ENCODE measurements around the gene PVALEF. TPM values are rescaled to one million over a fixed set of nuclear protein-coding genes. Genes with fewer than 3 reads are reported as not detected.
A peak's percentile ranks its signal among the peaks of the same experiment; 100 is the strongest.

The PVALEF gene
- total and polyA plus RNA-seq, 2 donors, result not detected

- H3K4me3 ChIP-seq (ENCODE audit: low read depth, low read length), result no peak overlapping the region
- H3K27ac ChIP-seq (ENCODE audit: low read depth), result no peak overlapping the region
- WGBS, result 94% methylated on average over 14 of the region's 14 CpGs
- peaks cover 6% of the 10 kb centered on the region for H3K36me3 ChIP-seq (ENCODE audit: insufficient read depth)
- no peak for DNase-seq (ENCODE audit: extremely low spot score)
- H3K4me1 ChIP-seq (ENCODE audit: insufficient read depth), result no peaks in the 10 kb centered on the region
These were observed 64.3 kb downstream of the PVALEF start for GRCh38 chr17:81229666-81229920.

GRCh38 chr17:81230043-81230820 is 64.9 kb downstream of the PVALEF start:
- H3K4me1 ChIP-seq (ENCODE audit: insufficient read depth), result no peaks in the 10 kb centered on the region
- peaks cover 6% of the 10 kb centered on the region for H3K36me3 ChIP-seq (ENCODE audit: insufficient read depth)
- H3K4me3 ChIP-seq (ENCODE audit: low read depth, low read length), result no peak overlapping the region
- no peak overlapping the region for H3K27ac ChIP-seq (ENCODE audit: low read depth)
- 92% methylated on average over 26 of the region's 26 CpGs for WGBS
- DNase-seq (ENCODE audit: extremely low spot score), result no peak

DNA sequence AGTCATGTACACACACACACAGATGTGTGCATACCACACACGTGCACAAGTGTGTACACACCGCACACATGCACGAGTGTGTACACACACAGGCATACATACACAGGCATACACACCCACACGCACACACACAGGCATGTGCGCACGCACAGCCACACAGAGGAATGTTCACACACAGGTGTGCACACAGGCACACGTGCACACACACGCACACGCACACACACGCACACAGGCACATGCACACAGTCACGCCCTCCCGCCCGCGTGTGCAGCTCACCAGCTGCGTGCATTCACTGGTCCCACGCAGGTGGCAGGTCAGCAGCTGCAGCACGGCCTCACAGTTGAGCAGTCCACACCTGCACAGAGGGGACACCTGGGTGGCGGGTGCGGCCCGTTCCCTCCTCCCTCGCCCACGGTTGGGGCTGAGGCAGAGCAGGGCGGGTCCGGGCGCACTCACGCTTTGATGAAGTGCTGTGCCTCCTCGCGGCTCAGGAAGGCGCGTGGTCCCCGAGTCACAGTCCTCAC is 65.9 kb downstream of the PVALEF start:
- Histone ChIP-seq H3K27ac (ENCODE audit: low read depth) (no peak overlapping the region), H3K4me3 (ENCODE audit: low read depth, low read length) (no peak overlapping the region), H3K4me1 (ENCODE audit: insufficient read depth) (no peaks in the 10 kb centered on the region), H3K36me3 (ENCODE audit: insufficient read depth) (peaks cover 6% of the 10 kb centered on the region)
- WGBS, result 90% methylated on average over 31 of the region's 31 CpGs
- DNase-seq (ENCODE audit: extremely low spot score), result no peak

GRCh38 chr17:81231766-81232581 is 66.7 kb downstream of the PVALEF start:
- no peak overlapping the region for H3K27ac ChIP-seq (ENCODE audit: low read depth)
- H3K4me1 ChIP-seq (ENCODE audit: insufficient read depth), result no peaks in the 10 kb centered on the region
- H3K36me3 ChIP-seq (ENCODE audit: insufficient read depth), result peaks cover 6% of the 10 kb centered on the region
- no peak for DNase-seq (ENCODE audit: extremely low spot score)
- WGBS, result 87% methylated on average over 43 of the region's 43 CpGs
- H3K4me3 ChIP-seq (ENCODE audit: low read depth, low read length), result no peak overlapping the region

Small RNA genes within 50 kb of the gene (small RNA-seq; reads per million reads assigned to genes)
- gene MIR1250 (not detected), gene MIR3065 (51.8 reads per million, percentile 96 among the genes with 10 or more reads in this experiment), gene MIR657 (not detected)

Other genes with a start within 250 kb of the PVALEF start
- gene CHMP6, start 173.7 kb upstream of the PVALEF start, total RNA-seq, result 13.1 TPM
- 36.2 TPM for gene CHMP6, start 173.7 kb upstream of the PVALEF start, polyA plus RNA-seq
- 11.8 TPM for gene BAIAP2, start 130.4 kb upstream of the PVALEF start, total RNA-seq
- gene BAIAP2, start 130.4 kb upstream of the PVALEF start, polyA plus RNA-seq, result 41.5 TPM
- gene AATK, start 714 bp downstream of the PVALEF start, total RNA-seq, result 7.6 TPM
- gene AATK, start 714 bp downstream of the PVALEF start, polyA plus RNA-seq, result 9.2 TPM
- 5.9 TPM for gene CEP131, start 57.5 kb downstream of the PVALEF start, total RNA-seq
- 10.8 TPM for gene CEP131, start 57.5 kb downstream of the PVALEF start, polyA plus RNA-seq
- gene TEPSIN, start 73.5 kb downstream of the PVALEF start, total RNA-seq, result 12.3 TPM
- 36.6 TPM for gene TEPSIN, start 73.5 kb downstream of the PVALEF start, polyA plus RNA-seq
- 11.2 TPM for gene NDUFAF8, start 73.8 kb downstream of the PVALEF start, total RNA-seq
- gene NDUFAF8, start 73.8 kb downstream of the PVALEF start, polyA plus RNA-seq, result 26.7 TPM
- 28.5 TPM for gene SLC38A10, start 129.8 kb downstream of the PVALEF start, total RNA-seq
- gene SLC38A10, start 129.8 kb downstream of the PVALEF start, polyA plus RNA-seq, result 82.3 TPM
- gene BAHCC1, start 229.9 kb downstream of the PVALEF start, total RNA-seq, result 10.1 TPM
- gene BAHCC1, start 229.9 kb downstream of the PVALEF start, polyA plus RNA-seq, result 15.9 TPM